Natural killer cell treated with Interleukin-12 subunit alpha and Interleukin-12 subunit beta and Interleukin-15 and Interleukin-18, amount 100 ng/mL, for 72 hours (primary cell): ENCODE results near the gene NUAK1. TPM values are rescaled to one million over a fixed set of nuclear protein-coding genes. Genes with fewer than 3 reads are reported as not detected.

ENCODE experiments used
- ATAC-seq, 2 donors: fragments of 150-1000 bp; cut with Tn5 transposase in 1 of 2; sonication (Bioruptor Pico), chemical (Tn5 transposase) in 1 of 2; 2 replicates each; pipeline ENCODE4 v1.10.0; 2021
- DNase-seq: peaks from one replicate; pipeline ENCODE4 v3.0.0; 2022; ENCODE audit warnings: low spot score
- H3K27ac Mint-ChIP-seq, 2 donors: 1 replicate in 1 of 2; 2 replicates in 1 of 2; pipeline ENCODE4 v1.8.0; 2022; ENCODE audit warnings: mixed read lengths in 2 of 2, mild to moderate bottlenecking in 1 of 2, moderate library complexity in 1 of 2
- H3K27me3 Mint-ChIP-seq, 2 donors: 1 replicate in 1 of 2; 2 replicates in 1 of 2; pipeline ENCODE4 v1.8.0; 2022; ENCODE audit warnings: mixed read lengths in 2 of 2
- H3K36me3 Mint-ChIP-seq: one replicate; pipeline ENCODE4 v1.8.0; 2022; ENCODE audit warnings: mixed read lengths
- H3K4me1 Mint-ChIP-seq, 2 donors: 1 replicate in 1 of 2; 2 replicates in 1 of 2; pipeline ENCODE4 v1.8.0; 2022; ENCODE audit warnings: low read depth in 2 of 2, mixed read lengths in 2 of 2, mild to moderate bottlenecking in 1 of 2
- H3K4me3 Mint-ChIP-seq: one replicate; pipeline ENCODE4 v1.8.0; 2022; ENCODE audit warnings: mixed read lengths
- H3K9me3 Mint-ChIP-seq: 2 replicates; pipeline ENCODE4 v1.8.0; 2022; ENCODE audit warnings: mixed read lengths
- total RNA-seq, 2 donors: library from RNA; stranded (reverse); gene quantifications; one replicate each; pipeline ENCODE4 v1.2.3, GENCODE V29; 2022

NUAK1 gene
- total RNA-seq, 2 donors from 2014 or later, result 0.05 to 1.6 TPM

- Mint-ChIP-seq H3K4me1 (peaks cover 0 to 5% of the 10 kb centered on the region in 2 donors), H3K36me3 (no peaks in the 10 kb centered on the region), H3K4me3 (no peak overlapping the region), H3K9me3 (no peaks in the 10 kb centered on the region), H3K27ac (no peak overlapping the region), H3K27me3 (peaks cover 15 to 17% of the 10 kb centered on the region in 2 donors)
- ATAC-seq, result no peak
- no peak for DNase-seq
Observed at GRCh38 chr12:106086696-106087095, 52.1 kb downstream of the NUAK1 start.

- Mint-ChIP-seq H3K36me3 (no peaks in the 10 kb centered on the region), H3K27ac (no peak overlapping the region), H3K27me3 (peaks cover 15 to 20% of the 10 kb centered on the region in 2 donors), H3K4me3 (peak overlapping the region; percentile 22), H3K4me1 (peaks cover 0 to 5% of the 10 kb centered on the region in 2 donors), H3K9me3 (no peaks in the 10 kb centered on the region)
- no peak for DNase-seq
- ATAC-seq, result peak in 1 of 2 donors; percentile 69
Observed at GRCh38 chr12:106085213-106085612, 53.5 kb downstream of the NUAK1 start.

- H3K27ac Mint-ChIP-seq, result no peak overlapping the region
- H3K27me3 Mint-ChIP-seq, result peaks cover 15 to 20% of the 10 kb centered on the region in 2 donors
- H3K36me3 Mint-ChIP-seq, result no peaks in the 10 kb centered on the region
- no peaks in the 10 kb centered on the region for H3K9me3 Mint-ChIP-seq
- H3K4me3 Mint-ChIP-seq, result no peak overlapping the region
- peaks cover 0 to 5% of the 10 kb centered on the region in 2 donors for H3K4me1 Mint-ChIP-seq
- no peak for ATAC-seq
- no peak for DNase-seq
Observed at GRCh38 chr12:106084759-106085158, 54.0 kb downstream of the NUAK1 start.

GRCh38 chr12:106084014-106084671 lies 54.6 kb downstream of the NUAK1 start:
- peaks cover 0 to 5% of the 10 kb centered on the region in 2 donors for H3K4me1 Mint-ChIP-seq
- H3K9me3 Mint-ChIP-seq, result no peaks in the 10 kb centered on the region
- no peak overlapping the region for H3K27ac Mint-ChIP-seq
- no peaks in the 10 kb centered on the region for H3K36me3 Mint-ChIP-seq
- DNase-seq (no peak), ATAC-seq (no peak)
- peaks cover 15 to 24% of the 10 kb centered on the region in 2 donors for H3K27me3 Mint-ChIP-seq
- no peak overlapping the region for H3K4me3 Mint-ChIP-seq

GRCh38 chr12:106082216-106083175 lies 56.3 kb downstream of the NUAK1 start:
- H3K4me1 Mint-ChIP-seq, result peaks cover 0 to 5% of the 10 kb centered on the region in 2 donors

GRCh38 chr12:106081606-106082005 lies 57.1 kb downstream of the NUAK1 start:
- peaks cover 0 to 5% of the 10 kb centered on the region in 2 donors for H3K4me1 Mint-ChIP-seq
- no peaks in the 10 kb centered on the region for H3K9me3 Mint-ChIP-seq
- H3K27me3 Mint-ChIP-seq, result peaks cover 15 to 26% of the 10 kb centered on the region in 2 donors
- no peak overlapping the region for H3K27ac Mint-ChIP-seq
- ATAC-seq, result no peak
- H3K36me3 Mint-ChIP-seq, result no peaks in the 10 kb centered on the region
- DNase-seq, result no peak
- no peak overlapping the region for H3K4me3 Mint-ChIP-seq

More at GRCh38 chr12:106082216-106083175, 56.3 kb downstream of the NUAK1 start:
- H3K9me3 Mint-ChIP-seq, result no peaks in the 10 kb centered on the region
- peaks cover 15 to 26% of the 10 kb centered on the region in 2 donors for H3K27me3 Mint-ChIP-seq
- ATAC-seq (peak in 1 of 2 donors; percentile 21), DNase-seq (no peak)
- H3K4me3 Mint-ChIP-seq, result no peak overlapping the region
- H3K36me3 Mint-ChIP-seq, result no peaks in the 10 kb centered on the region
- no peak overlapping the region for H3K27ac Mint-ChIP-seq

GRCh38 chr12:106080791-106081170 lies 58.0 kb downstream of the NUAK1 start:
- peaks cover 0 to 5% of the 10 kb centered on the region in 2 donors for H3K4me1 Mint-ChIP-seq
- H3K36me3 Mint-ChIP-seq, result no peaks in the 10 kb centered on the region
- no peak for DNase-seq
- no peak overlapping the region for H3K27ac Mint-ChIP-seq
- H3K9me3 Mint-ChIP-seq, result no peaks in the 10 kb centered on the region
- no peak for ATAC-seq
- H3K27me3 Mint-ChIP-seq, result peaks cover 15 to 28% of the 10 kb centered on the region in 2 donors
- H3K4me3 Mint-ChIP-seq, result no peak overlapping the region

- DNase-seq (no peak), ATAC-seq (no peak)
- Mint-ChIP-seq H3K4me3 (no peak overlapping the region), H3K27me3 (peaks cover 15 to 28% of the 10 kb centered on the region in 2 donors), H3K36me3 (no peaks in the 10 kb centered on the region), H3K4me1 (peaks cover 0 to 5% of the 10 kb centered on the region in 2 donors), H3K9me3 (no peaks in the 10 kb centered on the region), H3K27ac (no peak overlapping the region)
Observed at GRCh38 chr12:106080041-106080790, 58.5 kb downstream of the NUAK1 start.

GRCh38 chr12:106079148-106079738 lies 59.5 kb downstream of the NUAK1 start:
- Mint-ChIP-seq H3K4me1 (peaks cover 0 to 10% of the 10 kb centered on the region in 2 donors), H3K36me3 (no peaks in the 10 kb centered on the region), H3K4me3 (no peak overlapping the region), H3K9me3 (no peaks in the 10 kb centered on the region), H3K27ac (no peak overlapping the region), H3K27me3 (peaks cover 15 to 26% of the 10 kb centered on the region in 2 donors)
- DNase-seq (no peak), ATAC-seq (no peak)

- peaks cover 11 to 20% of the 10 kb centered on the region in 2 donors for H3K27me3 Mint-ChIP-seq
- H3K27ac Mint-ChIP-seq, result no peak overlapping the region
- peaks cover 0 to 17% of the 10 kb centered on the region in 2 donors for H3K4me1 Mint-ChIP-seq
- no peak overlapping the region for H3K4me3 Mint-ChIP-seq
- H3K36me3 Mint-ChIP-seq, result no peaks in the 10 kb centered on the region
- no peaks in the 10 kb centered on the region for H3K9me3 Mint-ChIP-seq
- ATAC-seq, result no peak
- no peak for DNase-seq
Observed at GRCh38 chr12:106078358-106079010, 60.3 kb downstream of the NUAK1 start.

- H3K9me3 Mint-ChIP-seq, result no peaks in the 10 kb centered on the region
- ATAC-seq (no peak), DNase-seq (no peak)
- H3K27ac Mint-ChIP-seq, result peak overlapping the region in 1 of 2 donors; percentile 12
- peaks cover 0 to 27% of the 10 kb centered on the region in 2 donors for H3K4me1 Mint-ChIP-seq
- peaks cover 0 to 12% of the 10 kb centered on the region in 2 donors for H3K27me3 Mint-ChIP-seq
- H3K4me3 Mint-ChIP-seq, result peak overlapping the region; percentile 36
- no peaks in the 10 kb centered on the region for H3K36me3 Mint-ChIP-seq
Observed at GRCh38 chr12:106074706-106075392, 63.9 kb downstream of the NUAK1 start.

GRCh38 chr12:106074361-106074705 lies 64.4 kb downstream of the NUAK1 start:
- Mint-ChIP-seq H3K27me3 (peaks cover 0 to 10% of the 10 kb centered on the region in 2 donors), H3K36me3 (no peaks in the 10 kb centered on the region), H3K4me3 (peak overlapping the region; percentile 36), H3K9me3 (no peaks in the 10 kb centered on the region), H3K27ac (peak overlapping the region in 1 of 2 donors; percentile 12), H3K4me1 (peaks cover 0 to 27% of the 10 kb centered on the region in 2 donors)
- DNase-seq, result no peak
- ATAC-seq, result peak in 1 of 2 donors; percentile 75
